HepG2 (cell line): ENCODE results near the gene SLC28A1. TPM values are rescaled to one million over a fixed set of nuclear protein-coding genes. Genes with fewer than 3 reads are reported as not detected.

ENCODE experiments used
- EED ChIP-seq: sonication (generic); formaldehyde crosslinking; IDR thresholded peaks from 2 replicates; pipeline ENCODE4 v1.5.0; 2020; ENCODE audit warnings: mild to moderate bottlenecking, missing genetic modification reagents
- EZH2 ChIP-seq: conservative IDR thresholded peaks from 2 replicates; pipeline ENCODE4 v1.6.1; 2012; ENCODE audit warnings: mild to moderate bottlenecking, low read depth, low read length, moderate library complexity
- FOXC1 ChIP-seq: sonication (generic); formaldehyde crosslinking; IDR thresholded peaks from 2 replicates; pipeline ENCODE4 v1.8.0; 2022; ENCODE audit warnings: mild to moderate bottlenecking, missing genetic modification reagents, borderline replicate concordance
- GATAD2A ChIP-seq: IDR thresholded peaks from 2 replicates; pipeline ENCODE4 v1.6.1; 2016
- HNF1A ChIP-seq, 2 experiments: sonication (generic) in 1 of 2; formaldehyde crosslinking in 1 of 2; IDR thresholded peaks; 2 replicates each; pipeline versions ENCODE4 v1.4.0 to v1.6.1; 2016 to 2020; ENCODE audit warnings: borderline replicate concordance in 1 of 2, low read depth in 1 of 2, mild to moderate bottlenecking in 1 of 2, missing genetic modification reagents in 1 of 2
- HNF1B ChIP-seq: sonication (generic); formaldehyde crosslinking; IDR thresholded peaks from 2 replicates; pipeline ENCODE4 v1.5.1; 2020; ENCODE audit warnings: mild to moderate bottlenecking, moderate library complexity, missing genetic modification reagents
- LCORL ChIP-seq, 2 experiments: fragments of 450-650 bp in 1 of 2; sonication (generic) in 1 of 2; formaldehyde crosslinking in 1 of 2; IDR thresholded peaks; 2 replicates each; pipeline versions ENCODE4 v1.5.0 to v1.6.1; 2017 to 2020; ENCODE audit warnings: antibody characterized with exemption in 1 of 2, missing genetic modification reagents in 1 of 2
- MEIS1 ChIP-seq: sonication (generic); formaldehyde crosslinking; IDR thresholded peaks from 2 replicates; pipeline ENCODE4 v1.9.0; 2021; ENCODE audit warnings: mild to moderate bottlenecking, missing genetic modification reagents, moderate library complexity, borderline replicate concordance
- PHF20 ChIP-seq: sonication (generic); formaldehyde crosslinking; IDR thresholded peaks from 2 replicates; pipeline ENCODE4 v1.5.0; 2020; ENCODE audit warnings: mild to moderate bottlenecking, missing genetic modification reagents
- POGZ ChIP-seq: sonication (generic); formaldehyde crosslinking; IDR thresholded peaks from 2 replicates; pipeline ENCODE4 v1.4.0; 2020; ENCODE audit warnings: mild to moderate bottlenecking, missing genetic modification reagents
- USF2 ChIP-seq, 2 experiments: sonication (generic) in 1 of 2; formaldehyde crosslinking in 1 of 2; IDR thresholded peaks; 2 replicates each; pipeline versions ENCODE4 v1.5.1 to v1.6.1; 2011 to 2020; ENCODE audit warnings: borderline replicate concordance in 1 of 2, low read depth in 1 of 2, low read length in 1 of 2, mild to moderate bottlenecking in 1 of 2, missing genetic modification reagents in 1 of 2, moderate library complexity in 1 of 2
- XRCC5 ChIP-seq: fragments of 200-400 bp; formaldehyde crosslinking; optimal IDR thresholded peaks from 2 replicates; pipeline ENCODE3; 2017; ENCODE audit warnings: mild to moderate bottlenecking, low read length
- ZNF337 ChIP-seq: sonication (generic); formaldehyde crosslinking; IDR thresholded peaks from 2 replicates; pipeline ENCODE4 v1.5.1; 2020; ENCODE audit warnings: missing genetic modification reagents, low read depth, mild to moderate bottlenecking, borderline replicate concordance
- ZNF737 ChIP-seq: sonication (generic); formaldehyde crosslinking; IDR thresholded peaks from 2 replicates; pipeline ENCODE4 v1.5.0; 2020; ENCODE audit warnings: missing genetic modification reagents, mild to moderate bottlenecking, borderline replicate concordance
- ZNF788 ChIP-seq: sonication (generic); formaldehyde crosslinking; IDR thresholded peaks from 2 replicates; pipeline ENCODE4 v1.5.0; 2020; ENCODE audit warnings: mild to moderate bottlenecking, missing genetic modification reagents, borderline replicate concordance
- ZNF841 ChIP-seq: sonication (generic); formaldehyde crosslinking; IDR thresholded peaks from 2 replicates; pipeline ENCODE4 v1.8.1; 2023; ENCODE audit warnings: missing genetic modification reagents, borderline replicate concordance
- ZSCAN9 ChIP-seq: IDR thresholded peaks from 2 replicates; pipeline ENCODE4 v1.6.1; 2016; ENCODE audit warnings: borderline replicate concordance
- polyA plus RNA-seq, 8 experiments: library from polyadenylated mRNA; depleted of rRNA in 3 of 8; stranded (reverse) in 7 of 8; unstranded in 1 of 8; fragments of >200 nt; fragmentation: Illumina TruSeq in 4 of 8; extraction: Trizol in 4 of 8; gene quantifications; 2 replicates each; pipeline versions ENCODE4 v1.2.1 to v1.2.3, GENCODE V29; 2011 to 2016; ENCODE audit warnings: low read depth in 4 of 8, missing spikeins in 1 of 8, mixed read lengths in 1 of 8; ENCODE audit not compliant: insufficient read depth in 1 of 8
- total RNA-seq, 5 experiments: library from RNA; depleted of rRNA; stranded (reverse); fragments of >200 nt; fragmentation: Illumina TruSeq; extraction: Trizol; gene quantifications; 2 replicates each; pipeline ENCODE4 v1.2.3, GENCODE V29; 2016; ENCODE audit warnings: low read depth in 1 of 5

SLC28A1 gene
- total and polyA plus RNA-seq, 2 of the 13 experiments (the other 11 are each of a cell fraction or from before 2014, with no cell fraction given): 0.31 to 5.8 TPM

GRCh38 chr15:84886211-84886983 is 1.9 kb downstream of the SLC28A1 start (continued):
- TF ChIP-seq ZNF337 (CRISPR knock-in tag): no peak
- TF ChIP-seq ZSCAN9 (CRISPR knock-in tag): peak; percentile 35; the same call in 1 of the 2 replicates
- no peak for TF ChIP-seq GATAD2A (CRISPR knock-in tag)
- no peak for TF ChIP-seq EZH2
- peak; percentile 48; the same call in 1 of the 2 replicates for TF ChIP-seq ZNF788 (CRISPR knock-in tag)
- TF ChIP-seq EED: no peak
- peak; percentile 96 for TF ChIP-seq MEIS1 (CRISPR knock-in tag)
- TF ChIP-seq LCORL (IDR thresholded peaks at IDR 0.05): no peak
- TF ChIP-seq LCORL (CRISPR knock-in tag; IDR thresholded peaks at IDR 0.05): peak; percentile 63
- TF ChIP-seq XRCC5: no peak
- TF ChIP-seq ZNF737: no peak
- peak; percentile 65 for TF ChIP-seq POGZ (CRISPR knock-in tag)
- TF ChIP-seq PHF20 (CRISPR knock-in tag): peak; percentile 53; the same call in 1 of the 2 replicates
- peak; percentile 45; the same call in 1 of the 2 replicates for TF ChIP-seq FOXC1 (CRISPR knock-in tag)
- TF ChIP-seq ZNF841: no peak
- no peak for TF ChIP-seq USF2 (IDR thresholded peaks at IDR 0.05; ENCODE audit: low read depth, low read length)
- no peak for TF ChIP-seq USF2 (CRISPR knock-in tag; IDR thresholded peaks at IDR 0.05; ENCODE audit: borderline replicate concordance)
- TF ChIP-seq HNF1B: peak; percentile 86
- 0 out of 2 replicates have a peak, but pooled peaks have one; percentile 16 for TF ChIP-seq HNF1A (IDR thresholded peaks at IDR 0.05; ENCODE audit: low read depth)
- 0 out of 2 replicates have a peak, but pooled peaks have one; percentile 16 for TF ChIP-seq HNF1A (CRISPR knock-in tag; IDR thresholded peaks at IDR 0.05; ENCODE audit: borderline replicate concordance)
